H1 (cell line): ENCODE data around the gene CDH1. TPM values are rescaled to one million over a fixed set of nuclear protein-coding genes. Genes with fewer than 3 reads are reported as not detected.
A peak's percentile ranks its signal among the peaks of the same experiment; 100 is the strongest.

ENCODE experiments used
- CTCF ChIA-PET: fragments of 300-600 bp; sonication (Branson Sonifier 250); formaldehyde crosslinking; loops from one replicate; lab custom pipeline; 2021; ENCODE audit not compliant: partially characterized antibody; lab: Charles Lee
- POLR2A ChIA-PET: fragments of 300-600 bp; sonication (Branson Sonifier 250); formaldehyde crosslinking; loops from one replicate; lab custom pipeline; 2021; ENCODE audit warnings: inconsistent platforms; ENCODE audit not compliant: partially characterized antibody; lab: Charles Lee
- DNase-seq, 2 experiments: peaks; one replicate each; pipeline versions ENCODE4 v3.0.0 to v3.0.0-alpha.2; 2010 to 2022; ENCODE audit warnings: low spot score in 2 of 2, low read depth in 1 of 2, mixed read lengths in 1 of 2
- FAIRE-seq: peaks from 2 replicates; lab custom pipeline; 2011; peaks lifted over from hg19 to GRCh38; lab: Jason Lieb, UNC
- H2AFZ ChIP-seq: 2 replicates; pipeline ENCODE4 v1.8.1; 2012; ENCODE audit warnings: low read length, inconsistent platforms
- H2AK5ac ChIP-seq: 2 replicates; pipeline ENCODE4 v1.6.1; 2013; ENCODE audit warnings: low read depth, low read length
- H2BK120ac ChIP-seq: replicated peaks from 2 replicates; pipeline ENCODE3; 2013; ENCODE audit warnings: low read depth, low read length, inconsistent platforms
- H2BK12ac ChIP-seq: 2 replicates; pipeline ENCODE4 v1.6.1; 2013; ENCODE audit warnings: low read depth, low read length
- H2BK15ac ChIP-seq: 2 replicates; pipeline ENCODE4 v1.6.1; 2013; ENCODE audit warnings: low read length
- H2BK20ac ChIP-seq: 2 replicates; pipeline ENCODE4 v1.6.1; 2013; ENCODE audit warnings: low read length
- H2BK5ac ChIP-seq: 2 replicates; pipeline ENCODE4 v1.6.1; 2013; ENCODE audit warnings: low read depth, low read length
- H3K14ac ChIP-seq: 2 replicates; pipeline ENCODE4 v1.6.1; 2013; ENCODE audit warnings: inconsistent platforms; ENCODE audit not compliant: insufficient read length
- H3K18ac ChIP-seq: 2 replicates; pipeline ENCODE4 v1.6.1; 2013; ENCODE audit warnings: low read length; ENCODE audit errors: extremely low read depth
- H3K23ac ChIP-seq: 2 replicates; pipeline ENCODE4 v1.6.1; 2013; ENCODE audit warnings: inconsistent platforms; ENCODE audit not compliant: insufficient read length
- H3K23me2 ChIP-seq: 2 replicates; pipeline ENCODE4 v1.6.1; 2013; ENCODE audit warnings: low read depth, low read length
- H3K27ac ChIP-seq: 2 replicates; pipeline ENCODE4 v1.6.1; 2011; ENCODE audit warnings: low read depth, low read length, inconsistent platforms
- H3K27me3 ChIP-seq, 4 experiments: replicated peaks in 1 of 4; 1 replicate in 1 of 4; 2 replicates in 3 of 4; pipeline versions ENCODE4 v1.6.1 to v1.8.1; 2011 to 2013; ENCODE audit warnings: low read length in 3 of 4, mild to moderate bottlenecking in 3 of 4, inconsistent platforms in 2 of 4, mixed read lengths in 2 of 4, moderate library complexity in 1 of 4; ENCODE audit not compliant: control insufficient read depth in 3 of 4, insufficient read depth in 3 of 4; ENCODE audit errors: extremely low read depth in 1 of 4
- H3K36me3 ChIP-seq, 4 experiments: 2 replicates each; pipeline versions ENCODE4 v1.6.1 to v1.8.1; 2011 to 2013; ENCODE audit warnings: mild to moderate bottlenecking in 4 of 4, low read length in 3 of 4, moderate library complexity in 2 of 4, control low read depth in 1 of 4, inconsistent platforms in 1 of 4; ENCODE audit not compliant: insufficient read depth in 4 of 4, control insufficient read depth in 2 of 4
- H3K4ac ChIP-seq: replicated peaks from 2 replicates; pipeline ENCODE3; 2013; ENCODE audit warnings: low read length, low read depth, mixed read lengths, inconsistent platforms; ENCODE audit not compliant: insufficient read length
- H3K4me1 ChIP-seq, 4 experiments: replicated peaks in 1 of 4; 1 replicate in 1 of 4; 2 replicates in 3 of 4; pipeline versions ENCODE4 v1.6.1 to v1.8.1; 2011 to 2013; ENCODE audit warnings: low read length in 3 of 4, inconsistent platforms in 2 of 4, mixed read lengths in 1 of 4; ENCODE audit not compliant: insufficient read depth in 4 of 4, control insufficient read depth in 3 of 4
- H3K4me2 ChIP-seq, 2 experiments: 2 replicates each; pipeline versions ENCODE4 v1.6.1 to v1.8.1; 2011 to 2013; ENCODE audit warnings: low read depth in 2 of 2, low read length in 2 of 2, control low read depth in 1 of 2, inconsistent platforms in 1 of 2, mild to moderate bottlenecking in 1 of 2; ENCODE audit not compliant: insufficient read depth in 1 of 2
- H3K4me3 ChIP-seq, 4 experiments: fragments of 200-600, 300-600 bp in 1 of 4; sonication (generic), shearing (Covaris generic), sonication (Bioruptor Twin) in 1 of 4; 2 replicates each; pipeline versions ENCODE4 v1.5.1 to v1.8.1; 2011 to 2016; ENCODE audit warnings: low read length in 4 of 4, low read depth in 3 of 4, control low read depth in 2 of 4, inconsistent platforms in 2 of 4, mild to moderate bottlenecking in 2 of 4, mixed read lengths in 1 of 4, moderate library complexity in 1 of 4; ENCODE audit not compliant: insufficient read depth in 2 of 4; ENCODE audit errors: extremely low read depth in 1 of 4
- H3K56ac ChIP-seq: replicated peaks from 2 replicates; pipeline ENCODE3; 2013; ENCODE audit warnings: low read depth, mild to moderate bottlenecking, mixed read lengths, low read length, inconsistent platforms; ENCODE audit not compliant: insufficient read length
- H3K79me1 ChIP-seq: 2 replicates; pipeline ENCODE4 v1.6.1; 2013; ENCODE audit warnings: low read depth, low read length, control low read depth
- H3K79me2 ChIP-seq, 2 experiments: 2 replicates each; pipeline versions ENCODE4 v1.6.1 to v1.8.1; 2012 to 2013; ENCODE audit warnings: low read length in 2 of 2, mild to moderate bottlenecking in 2 of 2, inconsistent platforms in 1 of 2; ENCODE audit not compliant: insufficient read depth in 2 of 2, control insufficient read depth in 1 of 2
- H3K9ac ChIP-seq, 4 experiments: replicated peaks in 1 of 4; 1 replicate in 1 of 4; 2 replicates in 3 of 4; pipeline versions ENCODE4 v1.6.1 to v1.8.1; 2011 to 2013; ENCODE audit warnings: low read depth in 3 of 4, low read length in 3 of 4, control low read depth in 2 of 4, mild to moderate bottlenecking in 2 of 4, moderate library complexity in 2 of 4, inconsistent platforms in 1 of 4; ENCODE audit errors: extremely low read depth in 1 of 4
- H3K9me3 ChIP-seq, 2 experiments: 2 replicates each; pipeline versions ENCODE4 v1.6.1 to v1.8.1; 2012 to 2013; ENCODE audit warnings: mild to moderate bottlenecking in 2 of 2, moderate library complexity in 2 of 2, control low read depth in 1 of 2, inconsistent platforms in 1 of 2, low read depth in 1 of 2, low read length in 1 of 2, mixed read lengths in 1 of 2; ENCODE audit not compliant: insufficient read depth in 2 of 2
- H4K20me1 ChIP-seq, 2 experiments: replicated peaks in 1 of 2; 2 replicates each; pipeline versions ENCODE3 to v1.8.1; 2011 to 2013; ENCODE audit warnings: inconsistent platforms in 2 of 2, low read length in 2 of 2, mild to moderate bottlenecking in 1 of 2; ENCODE audit not compliant: insufficient read depth in 2 of 2, control insufficient read depth in 1 of 2
- H4K5ac ChIP-seq: 2 replicates; pipeline ENCODE4 v1.6.1; 2013; ENCODE audit warnings: low read length, low read depth, mixed read lengths, inconsistent platforms; ENCODE audit not compliant: insufficient read length
- H4K8ac ChIP-seq: 2 replicates; pipeline ENCODE4 v1.8.0; 2013; ENCODE audit warnings: mild to moderate bottlenecking, moderate library complexity, low read length, inconsistent platforms; ENCODE audit not compliant: insufficient read depth; ENCODE audit errors: extremely low read depth
- H4K91ac ChIP-seq: replicated peaks from 2 replicates; pipeline ENCODE3; 2013; ENCODE audit warnings: low read length, mixed read lengths, inconsistent platforms; ENCODE audit not compliant: insufficient read length
- CEBPB ChIP-seq: IDR thresholded peaks from 2 replicates; pipeline ENCODE4 v1.6.1; 2012; ENCODE audit warnings: low read depth, low read length
- HDAC2 ChIP-seq, 2 experiments: fragments of 300-600 bp in 1 of 2; sonication (generic) in 1 of 2; IDR thresholded peaks; 2 replicates each; pipeline ENCODE4 v1.6.1; 2011 to 2012; ENCODE audit warnings: low read depth in 2 of 2, low read length in 2 of 2, mild to moderate bottlenecking in 2 of 2, moderate library complexity in 2 of 2, borderline replicate concordance in 1 of 2, inconsistent platforms in 1 of 2
- KDM4A ChIP-seq: IDR thresholded peaks from one replicate; pipeline ENCODE4 v1.7.1; 2012; ENCODE audit warnings: low read depth, mild to moderate bottlenecking, moderate library complexity, low read length, inconsistent platforms; ENCODE audit not compliant: severe bottlenecking
- POLR2AphosphoS5 ChIP-seq: IDR thresholded peaks from 2 replicates; pipeline ENCODE4 v1.6.1; 2011; ENCODE audit warnings: low read depth, low read length
- RBBP5 ChIP-seq: IDR thresholded peaks from 2 replicates; pipeline ENCODE4 v1.7.1; 2012; ENCODE audit warnings: low read depth, mild to moderate bottlenecking, inconsistent platforms, low read length, moderate library complexity, borderline replicate concordance
- WGBS, 2 experiments: shearing (Covaris generic) in 1 of 2; methylation state at CpG; one replicate each; pipeline versions ENCODE4 v1.1.6 to v1.1.7; 2013 to 2015; ENCODE audit warnings: low lambda C conversion rate in 2 of 2, mixed read lengths in 2 of 2, inconsistent platforms in 1 of 2, low coverage in 1 of 2, missing lambda C conversion rate in 1 of 2; ENCODE audit not compliant: insufficient replicate concordance in 2 of 2, insufficient coverage in 1 of 2, insufficient read length in 1 of 2; ENCODE audit errors: extremely low coverage in 1 of 2, missing lambda C conversion rate in 1 of 2; 5-methylcytosine and 5-hydroxymethylcytosine counted together
- polyA plus RNA-seq, 7 experiments: library from polyadenylated mRNA; depleted of rRNA in 3 of 7; stranded (reverse) in 5 of 7; unstranded in 2 of 7; fragments of >200 nt in 5 of 7; fragments of 200-250 nt in 2 of 7; gene quantifications; 1 replicate in 5 of 7; 2 replicates in 1 of 7; 4 replicates in 1 of 7; pipeline versions ENCODE4 v1.2.1 to v1.2.3, GENCODE V29; 2011 to 2013; ENCODE audit warnings: missing spikeins in 2 of 7, mixed read lengths in 2 of 7
- total RNA-seq: library from RNA; stranded (reverse); fragmentation: NEBNext Ultra II Directional; extraction: Animal tissue kit (Norgen Biotek cat#: 25700); gene quantifications from 2 replicates; pipeline ENCODE4 v1.2.1, GENCODE V29; 2021
- TF ChIP-seq, protein P1 (sequence below): IDR thresholded peaks from 2 replicates; pipeline ENCODE4 v1.6.1; 2011; ENCODE audit warnings: low read length, improper control_type of control experiment
- TF ChIP-seq, protein P2 (sequence below): IDR thresholded peaks from 2 replicates; pipeline ENCODE4 v1.6.1; 2012; ENCODE audit warnings: inconsistent platforms

The CDH1 gene
- total and polyA plus RNA-seq, 2 of the 8 experiments (the other 6 are each of a cell fraction or from before 2014, with no cell fraction given), result 133 to 265 TPM

DNA sequence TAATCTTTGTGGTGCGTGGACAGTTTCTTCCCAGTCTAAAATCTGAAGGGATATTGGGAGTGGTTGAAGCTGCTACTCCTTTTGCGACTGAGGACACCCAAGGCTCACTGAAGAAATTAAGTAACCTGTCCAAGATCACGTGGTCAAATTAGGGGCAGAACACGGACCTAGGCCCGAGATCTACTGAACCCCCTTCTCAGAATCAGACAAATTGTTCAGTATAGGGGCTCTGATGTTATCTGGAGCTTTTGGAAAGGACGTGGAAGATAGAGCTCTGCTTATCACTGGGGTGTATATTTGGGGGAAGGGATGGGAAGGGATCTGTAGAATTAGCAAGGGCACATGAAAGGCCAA, 107.1 kb downstream of the CDH1 start:
- Histone ChIP-seq H2BK15ac (no peak overlapping the region), H3K23me2 (peaks cover 6% of the 10 kb centered on the region), H4K20me1 (no peaks in the 10 kb centered on the region), H2BK5ac (peak overlapping the region; percentile 90; the same call in 1 of the 2 replicates), H3K56ac (no peak overlapping the region), H3K79me2 (no peaks in the 10 kb centered on the region), H3K14ac (no peak overlapping the region), H2BK20ac (no peak overlapping the region), H3K18ac (no peak overlapping the region), H3K9ac (peak overlapping the region in 3 of 4 experiments; percentile 20 to 81 (median 77); a peak in 3 of 7 replicates), H3K27ac (peak overlapping the region; percentile 69; the same call in 1 of the 2 replicates), H3K23ac (no peak overlapping the region), H3K4me3 (peak overlapping the region; percentile 72 to 91 (median 80)), H2BK120ac (no peak overlapping the region), H4K5ac (no peak overlapping the region), H3K36me3 (no peaks in the 10 kb centered on the region), H2AFZ (peak overlapping the region; percentile 86), H4K8ac (no peak overlapping the region), H3K79me1 (no peaks in the 10 kb centered on the region), H3K4me1 (no peaks in the 10 kb centered on the region), H2AK5ac (no peak overlapping the region), H3K27me3 (no peaks in the 10 kb centered on the region), H3K9me3 (no peaks in the 10 kb centered on the region), H3K4me2 (peak overlapping the region; percentile 66 to 87), H3K4ac (no peak overlapping the region), H4K91ac (no peak overlapping the region), H2BK12ac (no peak overlapping the region)
- FAIRE-seq (no peak), DNase-seq (no peak)
- ChIA-PET CTCF (interaction anchor here (0.6 to 2.1 kb wide), 16 partner anchors 9 to 523 kb away, joined by 3 to 12 read pairs (median 4); no protein-coding TSS in a partner anchor), POLR2A (interaction anchor here (0.7 to 3.2 kb wide), 7 partner anchors 10 to 288 kb away, joined by 3 to 12 read pairs (median 3); partner anchors contain the start of genes CDH3, CHTF8 and UTP4)
- WGBS, 2 experiments, result 20% methylated on average over 6 of the region's 6 CpGs; no CpG with 5 or more reads in 1 of the 2 experiments
- no peak for TF ChIP-seq KDM4A
- TF ChIP-seq POLR2AphosphoS5, result no peak
- no peak for TF ChIP-seq CEBPB
- TF ChIP-seq, protein P1, sequence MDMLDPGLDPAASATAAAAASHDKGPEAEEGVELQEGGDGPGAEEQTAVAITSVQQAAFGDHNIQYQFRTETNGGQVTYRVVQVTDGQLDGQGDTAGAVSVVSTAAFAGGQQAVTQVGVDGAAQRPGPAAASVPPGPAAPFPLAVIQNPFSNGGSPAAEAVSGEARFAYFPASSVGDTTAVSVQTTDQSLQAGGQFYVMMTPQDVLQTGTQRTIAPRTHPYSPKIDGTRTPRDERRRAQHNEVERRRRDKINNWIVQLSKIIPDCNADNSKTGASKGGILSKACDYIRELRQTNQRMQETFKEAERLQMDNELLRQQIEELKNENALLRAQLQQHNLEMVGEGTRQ, result peak; percentile 40; the same call in 1 of the 2 replicates
- TF ChIP-seq, protein P2, sequence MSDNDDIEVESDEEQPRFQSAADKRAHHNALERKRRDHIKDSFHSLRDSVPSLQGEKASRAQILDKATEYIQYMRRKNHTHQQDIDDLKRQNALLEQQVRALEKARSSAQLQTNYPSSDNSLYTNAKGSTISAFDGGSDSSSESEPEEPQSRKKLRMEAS, result 0 out of 2 replicates have a peak, but pooled peaks have one; percentile 0
- TF ChIP-seq RBBP5, result no peak
- TF ChIP-seq HDAC2 (IDR thresholded peaks at IDR 0.05; ENCODE audit: borderline replicate concordance in 1 of 2, low read depth in 2 of 2, low read length in 2 of 2), result no peak
